Neuron (in vitro differentiated cells): ENCODE data around the gene KRT73.

ENCODE experiments used
- H2AFZ ChIP-seq: one replicate; pipeline ENCODE4 v1.6.1; 2013; ENCODE audit warnings: low read depth, mild to moderate bottlenecking, inconsistent platforms, low read length, moderate library complexity
- H3K27me3 ChIP-seq: one replicate; pipeline ENCODE4 v1.6.1; 2013; ENCODE audit warnings: low read length; ENCODE audit not compliant: insufficient read depth
- H3K36me3 ChIP-seq: one replicate; pipeline ENCODE4 v1.6.1; 2013; ENCODE audit warnings: low read length; ENCODE audit not compliant: insufficient read depth
- H3K4me1 ChIP-seq: one replicate; pipeline ENCODE4 v1.6.1; 2013; ENCODE audit warnings: low read length; ENCODE audit not compliant: insufficient read depth
- H3K4me3 ChIP-seq: 2 replicates; pipeline ENCODE4 v1.5.1; 2013; ENCODE audit warnings: mild to moderate bottlenecking, low read length, moderate library complexity
- H3K9me3 ChIP-seq: one replicate; pipeline ENCODE4 v1.6.1; 2013; ENCODE audit warnings: low read length

Gene KRT73

GRCh38 chr12:52628841-52629240, 10.5 kb upstream of the KRT73 start:
- Histone ChIP-seq H3K4me1 (no peaks in the 10 kb centered on the region), H3K9me3 (no peaks in the 10 kb centered on the region), H3K27me3 (no peaks in the 10 kb centered on the region), H2AFZ (no peak overlapping the region), H3K4me3 (no peak overlapping the region), H3K36me3 (no peaks in the 10 kb centered on the region)

- Histone ChIP-seq H3K9me3 (no peaks in the 10 kb centered on the region), H2AFZ (no peak overlapping the region), H3K36me3 (no peaks in the 10 kb centered on the region), H3K4me1 (no peaks in the 10 kb centered on the region), H3K4me3 (no peak overlapping the region), H3K27me3 (no peaks in the 10 kb centered on the region)
Measured at GRCh38 chr12:52628111-52628507, 9.8 kb upstream of the KRT73 start.

- no peak overlapping the region for H3K4me3 ChIP-seq
- peaks cover 4% of the 10 kb centered on the region for H3K4me1 ChIP-seq
- no peaks in the 10 kb centered on the region for H3K36me3 ChIP-seq
- H2AFZ ChIP-seq = no peak overlapping the region
- H3K9me3 ChIP-seq = no peaks in the 10 kb centered on the region
- H3K27me3 ChIP-seq = no peaks in the 10 kb centered on the region
Measured at GRCh38 chr12:52627395-52628110, 9.2 kb upstream of the KRT73 start.

- Histone ChIP-seq H3K4me1 (peaks cover 7% of the 10 kb centered on the region), H3K4me3 (no peak overlapping the region), H3K9me3 (no peaks in the 10 kb centered on the region), H3K36me3 (no peaks in the 10 kb centered on the region), H2AFZ (no peak overlapping the region), H3K27me3 (peaks cover under 1% of the 10 kb centered on the region)
Measured at GRCh38 chr12:52622349-52622748, 4.0 kb upstream of the KRT73 start.

- Histone ChIP-seq H3K4me3 (no peak overlapping the region), H3K36me3 (no peaks in the 10 kb centered on the region), H3K4me1 (peaks cover 7% of the 10 kb centered on the region), H3K9me3 (no peaks in the 10 kb centered on the region), H3K27me3 (peaks cover 9% of the 10 kb centered on the region), H2AFZ (no peak overlapping the region)
Measured at GRCh38 chr12:52618866-52619265, 507 bp upstream of the KRT73 start.

- no peak overlapping the region for H3K4me3 ChIP-seq
- H3K36me3 ChIP-seq = no peaks in the 10 kb centered on the region
- H2AFZ ChIP-seq = no peak overlapping the region
- no peaks in the 10 kb centered on the region for H3K9me3 ChIP-seq
- peaks cover 2% of the 10 kb centered on the region for H3K4me1 ChIP-seq
- peaks cover 9% of the 10 kb centered on the region for H3K27me3 ChIP-seq
Measured at GRCh38 chr12:52617403-52617785, 965 bp downstream of the KRT73 start.

- Histone ChIP-seq H3K36me3 (no peaks in the 10 kb centered on the region), H3K27me3 (peaks cover 9% of the 10 kb centered on the region), H2AFZ (no peak overlapping the region), H3K4me1 (no peaks in the 10 kb centered on the region), H3K9me3 (no peaks in the 10 kb centered on the region), H3K4me3 (no peak overlapping the region)
Measured at GRCh38 chr12:52616680-52617402, 1.5 kb downstream of the KRT73 start.

GRCh38 chr12:52615912-52616311, 2.4 kb downstream of the KRT73 start:
- Histone ChIP-seq H3K27me3 (peaks cover 9% of the 10 kb centered on the region), H3K4me3 (no peak overlapping the region), H3K4me1 (no peaks in the 10 kb centered on the region), H3K9me3 (no peaks in the 10 kb centered on the region), H2AFZ (no peak overlapping the region), H3K36me3 (no peaks in the 10 kb centered on the region)

GRCh38 chr12:52615208-52615868, 3.0 kb downstream of the KRT73 start:
- no peaks in the 10 kb centered on the region for H3K4me1 ChIP-seq
- H3K36me3 ChIP-seq = no peaks in the 10 kb centered on the region
- no peak overlapping the region for H3K4me3 ChIP-seq
- peaks cover 9% of the 10 kb centered on the region for H3K27me3 ChIP-seq
- H3K9me3 ChIP-seq = no peaks in the 10 kb centered on the region
- no peak overlapping the region for H2AFZ ChIP-seq

GRCh38 chr12:52614381-52615207, 3.8 kb downstream of the KRT73 start:
- Histone ChIP-seq H3K36me3 (no peaks in the 10 kb centered on the region), H3K27me3 (peaks cover 9% of the 10 kb centered on the region), H3K9me3 (no peaks in the 10 kb centered on the region), H2AFZ (no peak overlapping the region), H3K4me1 (no peaks in the 10 kb centered on the region), H3K4me3 (no peak overlapping the region)

- Histone ChIP-seq H2AFZ (no peak overlapping the region), H3K27me3 (peaks cover 12% of the 10 kb centered on the region), H3K9me3 (no peaks in the 10 kb centered on the region), H3K4me3 (no peak overlapping the region), H3K36me3 (no peaks in the 10 kb centered on the region), H3K4me1 (no peaks in the 10 kb centered on the region)
Measured at GRCh38 chr12:52613384-52614030, 4.9 kb downstream of the KRT73 start.
